Stimulated activated CD8-positive, alpha-beta memory T cell treated with anti-CD3 and anti-CD28 coated beads, Interleukin-15, amount 100 ng/mL, for 1 hour (primary cell): ENCODE results near the gene ESRRA.

Experiments
- DNase-seq: peaks from one replicate; pipeline ENCODE4 v3.0.0-alpha.2; 2020; ENCODE audit warnings: low read depth

The ESRRA gene

GRCh38 chr11:64305075-64305690, at the start of gene ESRRA:
Gene ESRRA (plus strand): TSS chr11:64305524. CDS start chr11:64307180, 1,656 bp downstream.
- peak; percentile 98 for DNase-seq

- no peak for DNase-seq
Measured at GRCh38 chr11:64256300-64256699, 49.0 kb upstream of the ESRRA start.

GRCh38 chr11:64258356-64258755, 47.0 kb upstream of the ESRRA start:
- DNase-seq, result no peak

GRCh38 chr11:64258946-64259532, 46.3 kb upstream of the ESRRA start:
- DNase-seq, result no peak

- no peak for DNase-seq
Measured at GRCh38 chr11:64259533-64260067, 45.7 kb upstream of the ESRRA start.

GRCh38 chr11:64260147-64260708, 45.1 kb upstream of the ESRRA start:
- no peak for DNase-seq

GRCh38 chr11:64261556-64262080, 43.7 kb upstream of the ESRRA start:
- no peak for DNase-seq

DNA sequence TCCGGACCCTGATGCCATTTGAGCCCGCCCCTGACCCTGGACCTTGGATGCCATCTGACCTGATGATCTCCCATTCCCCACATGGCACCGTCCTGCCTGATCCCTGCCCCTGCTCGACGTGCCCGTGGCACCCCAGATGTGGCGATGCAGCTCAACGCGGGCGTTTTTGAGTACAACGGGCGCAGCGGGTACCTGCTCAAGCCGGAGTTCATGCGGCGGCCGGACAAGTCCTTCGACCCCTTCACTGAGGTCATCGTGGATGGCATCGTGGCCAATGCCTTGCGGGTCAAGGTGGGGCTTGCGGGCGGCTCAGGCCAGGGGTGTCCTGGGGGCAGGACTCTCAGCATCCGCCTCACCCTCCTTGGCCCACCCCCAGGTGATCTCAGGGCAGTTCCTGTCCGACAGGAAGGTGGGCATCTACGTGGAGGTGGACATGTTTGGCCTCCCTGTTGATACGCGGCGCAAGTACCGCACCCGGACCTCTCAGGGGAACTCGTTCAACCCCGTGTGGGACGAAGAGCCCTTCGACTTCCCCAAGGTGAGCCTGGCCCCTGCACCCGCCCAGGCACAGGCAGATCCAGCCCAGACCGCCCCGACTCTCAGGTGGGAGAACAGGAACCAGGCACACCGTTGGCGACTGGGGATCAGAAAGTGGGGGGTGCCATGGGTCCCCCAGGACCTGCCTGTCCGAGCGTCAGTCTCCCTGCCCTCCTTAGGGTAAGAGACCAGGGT, 42.9 kb upstream of the ESRRA start:
- no peak for DNase-seq

DNA sequence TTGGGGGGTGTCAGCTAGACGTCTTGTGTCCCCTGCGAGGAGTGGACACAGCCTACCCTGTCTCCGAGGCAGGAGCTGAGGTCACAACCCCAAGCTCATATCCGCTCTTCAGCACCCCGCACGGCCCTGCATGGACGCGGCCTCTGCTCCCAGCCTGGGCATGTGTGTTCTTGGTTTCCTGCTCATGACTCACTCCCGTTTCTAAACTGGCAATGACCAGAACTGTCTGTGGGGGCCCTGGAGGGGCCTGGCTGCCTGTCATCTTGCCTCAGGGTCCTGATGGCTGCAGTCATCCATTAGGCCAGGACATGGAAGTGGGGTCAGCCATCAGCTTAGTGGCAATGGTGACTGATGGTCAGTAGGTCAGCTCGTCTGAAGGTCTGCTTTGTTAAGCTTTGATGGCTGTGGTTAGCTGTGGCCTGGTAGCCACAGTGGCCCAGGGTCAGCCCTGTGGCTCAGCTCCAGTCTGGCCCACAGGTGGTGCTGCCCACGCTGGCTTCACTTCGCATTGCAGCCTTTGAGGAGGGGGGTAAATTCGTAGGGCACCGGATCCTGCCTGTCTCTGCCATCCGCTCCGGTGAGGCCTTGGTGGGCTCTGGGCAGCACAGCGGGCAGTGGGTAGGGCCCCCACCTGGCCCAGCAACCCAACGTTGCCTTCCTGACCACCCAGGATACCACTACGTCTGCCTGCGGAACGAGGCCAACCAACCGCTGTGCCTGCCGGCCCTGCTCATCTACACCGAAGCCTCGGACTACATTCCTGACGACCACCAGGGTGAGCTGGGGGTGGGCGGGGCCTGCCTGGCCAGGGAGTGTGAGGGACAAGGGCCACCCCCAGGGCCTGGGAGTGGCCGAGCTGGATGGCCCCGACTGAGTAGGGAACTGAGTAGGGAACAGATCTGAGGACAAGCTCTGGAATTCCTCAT, 42.0 kb upstream of the ESRRA start:
- DNase-seq, result no peak

GRCh38 chr11:64263947-64264317, 41.4 kb upstream of the ESRRA start:
- no peak for DNase-seq

DNA sequence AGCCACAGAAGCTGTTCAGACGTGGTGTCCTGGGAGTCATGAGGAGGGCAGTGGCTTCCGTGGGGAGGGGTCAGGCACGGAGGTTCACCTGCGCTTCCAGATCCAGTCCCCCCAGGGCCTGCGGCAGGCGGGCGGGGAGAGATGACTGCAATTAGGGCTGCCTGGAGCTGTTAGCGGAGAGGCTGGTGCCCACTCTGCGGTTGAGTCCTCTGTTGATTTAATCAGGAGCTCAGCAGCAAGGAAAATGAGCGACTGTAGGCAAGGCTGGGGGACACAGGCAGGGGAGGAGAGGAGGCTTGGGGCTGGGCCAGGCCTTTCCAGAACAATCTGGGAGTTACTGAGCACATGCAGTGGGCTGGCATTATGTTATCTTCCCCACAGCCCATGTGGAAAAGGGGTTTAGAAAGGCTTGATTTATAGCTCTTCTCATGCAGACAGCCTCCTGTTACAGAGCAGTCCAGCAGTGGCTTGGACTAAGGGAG, 40.9 kb upstream of the ESRRA start:
- DNase-seq, result no peak

DNA sequence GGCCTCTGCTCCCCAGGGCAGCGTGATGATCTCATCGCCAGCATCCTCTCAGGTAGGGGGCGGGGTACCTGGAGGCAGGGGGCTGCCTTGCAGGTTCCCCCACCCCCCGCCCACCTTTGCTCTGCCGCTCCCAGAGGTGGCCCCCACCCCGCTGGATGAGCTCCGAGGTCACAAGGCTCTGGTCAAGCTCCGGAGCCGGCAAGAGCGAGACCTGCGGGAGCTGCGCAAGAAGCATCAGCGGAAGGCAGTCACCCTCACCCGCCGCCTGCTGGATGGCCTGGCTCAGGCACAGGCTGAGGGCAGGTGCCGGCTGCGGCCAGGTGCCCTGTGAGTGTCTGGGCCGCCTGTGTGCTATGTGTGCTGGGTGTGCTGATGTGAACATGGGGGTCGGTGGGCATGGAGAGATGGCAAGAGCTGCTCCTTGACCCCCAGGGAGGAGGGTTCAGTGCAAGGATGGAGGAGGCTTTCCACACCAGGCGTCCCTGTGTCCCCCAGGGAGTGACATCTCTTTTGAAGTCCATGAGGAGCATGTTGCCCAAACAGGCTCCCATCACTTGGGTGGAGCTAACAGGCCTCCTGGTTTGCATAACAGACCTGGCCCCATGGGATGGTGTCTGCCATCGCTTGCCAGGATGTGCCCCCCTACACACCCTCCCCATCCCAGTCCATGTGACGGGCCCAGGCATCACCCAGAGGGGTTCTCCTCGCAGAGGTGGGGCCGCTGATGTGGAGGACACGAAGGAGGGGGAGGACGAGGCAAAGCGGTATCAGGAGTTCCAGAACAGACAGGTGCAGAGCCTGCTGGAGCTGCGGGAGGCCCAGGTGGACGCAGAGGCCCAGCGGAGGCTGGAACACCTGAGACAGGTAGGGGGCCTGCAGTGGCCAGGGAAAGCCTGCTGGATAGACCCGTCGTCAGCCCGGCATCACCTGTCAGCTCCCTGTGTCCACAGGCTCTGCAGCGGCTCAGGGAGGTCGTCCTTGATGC, 39.9 kb upstream of the ESRRA start:
- no peak for DNase-seq

- no peak for DNase-seq
Measured at GRCh38 chr11:64266339-64266738, 39.0 kb upstream of the ESRRA start.

DNA sequence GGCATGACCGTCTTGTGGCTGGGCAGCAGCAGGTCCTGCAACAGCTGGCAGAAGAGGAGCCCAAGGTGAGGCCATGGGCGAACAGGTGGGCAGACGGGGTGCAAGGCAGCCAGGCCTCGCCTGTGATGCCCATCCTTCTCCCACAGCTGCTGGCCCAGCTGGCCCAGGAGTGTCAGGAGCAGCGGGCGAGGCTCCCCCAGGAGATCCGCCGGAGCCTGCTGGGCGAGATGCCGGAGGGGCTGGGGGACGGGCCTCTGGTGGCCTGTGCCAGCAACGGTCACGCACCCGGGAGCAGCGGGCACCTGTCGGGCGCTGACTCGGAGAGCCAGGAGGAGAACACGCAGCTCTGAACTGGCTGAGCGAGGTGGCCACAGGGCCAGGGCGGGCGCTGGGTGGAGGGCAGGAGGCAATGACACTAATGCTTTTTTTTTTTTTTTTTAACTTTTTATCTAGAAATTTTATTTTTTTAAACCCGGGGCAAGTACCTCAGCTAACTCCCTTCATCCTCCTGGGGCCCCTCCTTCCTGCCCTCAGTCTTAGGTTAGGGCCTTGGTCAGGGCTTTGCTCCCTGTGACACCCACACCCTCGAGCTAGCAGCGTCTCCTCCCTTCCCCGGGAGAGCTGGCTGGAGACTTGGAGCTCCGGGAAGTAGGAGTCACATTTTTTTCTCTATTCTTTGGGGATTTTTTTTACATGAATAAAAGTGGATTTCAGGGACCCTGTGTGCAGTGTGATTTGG, 37.9 kb upstream of the ESRRA start:
- no peak for DNase-seq

DNA sequence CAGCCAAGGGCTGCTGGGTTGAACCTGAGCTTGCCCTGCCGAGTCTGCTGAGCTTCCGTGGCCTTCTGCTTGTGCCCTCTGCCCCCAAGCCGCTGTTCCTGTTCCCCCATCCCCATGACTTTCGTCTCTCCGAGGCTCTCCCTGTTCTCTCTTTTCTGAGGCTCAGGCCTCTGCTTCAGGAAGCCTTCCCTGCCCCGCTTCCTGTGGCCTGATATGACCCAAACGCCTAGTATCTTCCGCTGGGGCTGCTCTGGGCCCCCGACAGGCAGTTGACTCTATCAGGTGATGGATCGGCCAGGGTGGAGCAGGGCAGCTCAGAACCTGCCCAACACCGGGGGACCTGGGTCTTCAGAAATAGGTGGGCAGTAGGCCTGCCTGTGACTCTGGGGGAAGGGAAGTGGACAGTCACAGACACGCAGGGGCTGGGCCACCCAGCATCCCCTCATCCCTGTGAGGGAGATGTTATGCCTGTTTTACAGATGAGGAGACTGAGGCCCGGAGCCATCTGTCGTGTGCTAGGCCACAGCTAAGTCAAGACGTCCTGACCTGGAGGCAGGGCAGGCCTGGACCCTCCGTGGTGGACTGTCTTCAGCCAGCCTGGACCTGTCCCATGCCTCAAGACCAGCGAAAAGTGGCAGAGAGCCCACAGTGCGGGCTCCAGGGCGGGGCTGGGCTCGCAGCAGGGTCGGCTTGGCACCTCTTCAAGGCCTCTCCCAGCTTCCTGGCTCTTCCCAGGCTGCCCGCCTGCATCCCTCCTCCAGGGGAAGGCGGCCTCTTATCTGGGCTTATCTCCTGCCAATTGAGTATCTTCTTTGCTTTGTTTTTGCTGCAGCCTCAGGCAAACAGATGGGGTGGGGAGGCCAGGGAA, 37.1 kb upstream of the ESRRA start:
- no peak for DNase-seq

DNA sequence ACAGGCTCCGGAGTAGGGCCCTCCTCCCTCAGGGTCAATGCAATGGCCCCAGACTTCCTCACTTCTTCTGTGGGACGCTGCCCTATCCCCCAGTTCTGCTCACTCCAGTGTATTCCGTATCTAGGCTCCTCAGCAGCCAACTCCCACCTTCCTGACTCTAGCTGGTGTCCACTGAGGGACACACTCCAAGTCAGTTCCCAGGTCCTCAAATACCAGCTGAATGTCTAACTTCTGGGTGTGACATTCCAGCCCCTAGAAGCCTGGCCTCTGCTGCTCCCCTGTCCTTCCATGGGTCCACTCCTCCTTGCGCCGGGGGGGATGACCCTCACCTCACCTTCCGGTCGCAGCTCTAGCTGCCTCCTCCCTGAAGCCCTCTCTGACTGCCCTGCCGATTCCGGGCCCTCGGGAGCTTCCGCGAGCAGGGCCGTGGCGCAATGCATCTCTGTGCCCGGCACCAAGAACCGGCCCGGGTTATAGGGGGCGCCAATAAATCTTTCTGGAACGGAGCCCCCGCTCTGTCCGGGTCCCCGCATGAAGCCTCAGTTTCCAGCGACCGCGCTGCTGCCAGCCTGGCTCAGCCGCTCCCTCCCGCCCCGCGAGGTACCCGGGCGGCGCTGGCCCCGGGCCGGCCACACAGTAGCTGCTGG, 36.3 kb upstream of the ESRRA start:
- DNase-seq, result peak; percentile 11

- peak; percentile 96 for DNase-seq
Measured at GRCh38 chr11:64269540-64270220, 35.6 kb upstream of the ESRRA start.
